HUES64 (cell line): ENCODE results near the gene DLL4.
"Not testable (repeated sequence)": the region's sequence is repeated elsewhere in the genome, so short reads cannot be mapped to it uniquely, and the experiment has no call there.

Experiments used
- H3K27ac ChIP-seq: 2 replicates; pipeline ENCODE4 v1.7.0; 2013; ENCODE audit warnings: low read depth, low read length, inconsistent platforms
- H3K27me3 ChIP-seq: 2 replicates; pipeline ENCODE4 v1.6.1; 2013; ENCODE audit warnings: mild to moderate bottlenecking, low read length; ENCODE audit not compliant: insufficient read depth
- H3K36me3 ChIP-seq: 2 replicates; pipeline ENCODE4 v1.6.1; 2013; ENCODE audit warnings: mild to moderate bottlenecking, low read length; ENCODE audit not compliant: insufficient read depth
- H3K4me1 ChIP-seq: 2 replicates; pipeline ENCODE4 v1.6.1; 2013; ENCODE audit warnings: mild to moderate bottlenecking, low read length, moderate library complexity; ENCODE audit not compliant: insufficient read depth
- H3K4me3 ChIP-seq: 2 replicates; pipeline ENCODE4 v1.5.1; 2013; ENCODE audit warnings: mild to moderate bottlenecking, low read length, moderate library complexity
- H3K9ac ChIP-seq: 2 replicates; pipeline ENCODE4 v1.6.1; 2013; ENCODE audit warnings: mild to moderate bottlenecking, low read depth, low read length
- H3K9me3 ChIP-seq: 2 replicates; pipeline ENCODE4 v1.6.1; 2013; ENCODE audit warnings: low read depth, low read length; ENCODE audit not compliant: insufficient read depth
- WGBS: fragments of 150-250, 120-280 bp; methylation state at CpG from one replicate; pipeline ENCODE4 v1.1.7; 2013; ENCODE audit warnings: missing lambda C conversion rate; 5-methylcytosine and 5-hydroxymethylcytosine counted together

DLL4 gene

GRCh38 chr15:40948706-40949473 is 19.8 kb downstream of the DLL4 start:
- no peak overlapping the region for H3K27ac ChIP-seq
- no peak overlapping the region for H3K9ac ChIP-seq
- 77% methylated on average over 21 of the region's 21 CpGs for WGBS
- no peaks in the 10 kb centered on the region for H3K9me3 ChIP-seq
- H3K27me3 ChIP-seq, result peaks cover 19% of the 10 kb centered on the region; the same call in 1 of the 2 replicates
- no peak overlapping the region for H3K4me3 ChIP-seq
- H3K4me1 ChIP-seq, result peaks cover 3% of the 10 kb centered on the region; the same call in 1 of the 2 replicates
- H3K36me3 ChIP-seq, result no peaks in the 10 kb centered on the region

GRCh38 chr15:40949756-40950207 is 20.6 kb downstream of the DLL4 start:
- Histone ChIP-seq H3K36me3 (no peaks in the 10 kb centered on the region), H3K27me3 (peaks cover 15% of the 10 kb centered on the region; the same call in 1 of the 2 replicates), H3K4me3 (no peak overlapping the region), H3K4me1 (peaks cover 3% of the 10 kb centered on the region; the same call in 1 of the 2 replicates), H3K9me3 (no peaks in the 10 kb centered on the region), H3K9ac (no peak overlapping the region), H3K27ac (no peak overlapping the region)
- 81% methylated on average over 7 of the region's 7 CpGs for WGBS

- H3K27me3 ChIP-seq, result peaks cover 10% of the 10 kb centered on the region; the same call in 1 of the 2 replicates
- H3K9me3 ChIP-seq, result no peaks in the 10 kb centered on the region
- H3K4me3 ChIP-seq, result no peak overlapping the region
- 93% methylated on average over 3 of the region's 4 CpGs for whole genome bisulfite sequencing
- peaks cover 20% of the 10 kb centered on the region for H3K36me3 ChIP-seq
- H3K4me1 ChIP-seq, result peaks cover 3% of the 10 kb centered on the region; the same call in 1 of the 2 replicates
- H3K27ac ChIP-seq, result no peak overlapping the region
- H3K9ac ChIP-seq, result no peak overlapping the region
Observed at GRCh38 chr15:40951764-40952163, 22.6 kb downstream of the DLL4 start.

DNA sequence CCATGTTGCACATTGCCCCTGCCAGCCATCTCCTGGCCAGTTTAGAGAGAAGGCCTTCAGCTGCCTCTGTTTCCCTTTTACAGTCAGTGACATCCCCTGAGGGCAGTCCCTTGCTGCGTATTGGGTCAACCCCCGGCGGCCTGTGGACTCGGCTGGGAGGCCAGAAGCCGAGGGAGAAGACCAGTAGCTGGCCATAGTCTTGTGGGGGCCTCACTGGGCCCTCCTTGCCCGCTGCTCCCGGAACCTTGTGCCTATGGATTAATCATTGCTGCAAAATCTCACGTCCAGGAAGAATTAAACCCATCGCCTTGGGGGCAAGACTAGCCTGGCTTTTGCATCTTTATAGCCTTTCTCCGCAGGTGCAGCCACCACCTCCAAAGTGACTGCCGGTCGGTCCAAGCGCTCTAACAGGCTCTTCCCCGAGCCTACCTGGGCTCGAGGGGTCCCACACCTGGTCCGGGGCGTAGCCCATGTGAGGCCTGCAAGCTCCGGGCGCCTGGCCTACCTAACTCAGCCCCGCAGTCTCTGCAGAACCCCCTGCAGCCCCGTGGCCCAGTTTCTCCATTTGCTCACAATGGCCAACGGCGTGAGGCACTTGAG is 23.3 kb downstream of the DLL4 start:
- H3K4me3 ChIP-seq, result peak overlapping the region; percentile 78
- H3K9ac ChIP-seq, result peak overlapping the region; percentile 95
- H3K27me3 ChIP-seq, result peaks cover 10% of the 10 kb centered on the region; the same call in 1 of the 2 replicates
- no peaks in the 10 kb centered on the region for H3K9me3 ChIP-seq
- H3K27ac ChIP-seq, result peak overlapping the region; percentile 96
- peaks cover 22% of the 10 kb centered on the region for H3K36me3 ChIP-seq
- WGBS, result 28% methylated on average over 23 of the region's 23 CpGs
- peaks cover 3% of the 10 kb centered on the region; the same call in 1 of the 2 replicates for H3K4me1 ChIP-seq

DNA sequence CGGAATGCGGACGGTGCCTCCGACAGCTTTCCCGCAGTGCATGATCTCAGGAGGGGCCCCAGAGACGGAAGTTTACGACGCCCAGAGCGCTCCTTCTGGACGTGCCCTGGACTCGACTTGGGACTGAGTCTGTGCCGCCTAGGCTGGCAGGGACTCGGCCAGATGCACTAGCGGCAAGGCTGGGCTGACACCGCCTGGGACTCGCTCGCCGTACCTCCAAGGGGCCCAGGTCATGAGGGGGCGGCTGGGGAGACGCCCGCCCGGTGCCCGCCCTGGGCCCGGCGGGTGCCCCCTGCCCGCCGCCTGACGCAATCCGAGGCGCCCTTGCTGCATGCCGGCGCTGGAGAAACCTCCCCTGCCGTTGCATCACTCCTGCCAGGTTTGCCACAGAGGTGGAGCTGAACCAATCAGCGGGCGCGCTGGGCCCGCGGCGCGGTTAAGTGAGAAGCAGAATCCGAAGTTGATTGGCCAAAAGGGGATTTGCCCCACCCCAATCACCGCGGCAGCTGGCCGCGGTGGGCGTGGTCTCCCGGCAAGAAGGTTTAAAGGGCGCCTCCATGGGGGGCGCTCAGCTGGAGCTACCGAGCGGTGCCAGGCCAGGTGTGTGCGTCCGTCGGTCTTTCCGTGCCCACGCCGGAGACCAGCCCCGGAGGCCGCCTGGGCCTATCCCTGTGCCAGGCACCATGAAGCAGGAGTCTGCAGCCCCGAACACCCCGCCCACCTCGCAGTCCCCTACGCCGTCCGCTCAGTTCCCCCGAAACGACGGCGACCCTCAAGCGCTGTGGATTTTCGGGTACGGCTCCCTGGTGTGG is 24.0 kb downstream of the DLL4 start, which contains the start of gene CHAC1:
Gene CHAC1, plus strand, starts transcription at position 571 of the 812 bp plus-strand sequence. Its CDS starts 113 bp downstream, at position 684.
- Histone ChIP-seq H3K27me3 (peaks cover 10% of the 10 kb centered on the region; the same call in 1 of the 2 replicates), H3K4me1 (peaks cover 3% of the 10 kb centered on the region; the same call in 1 of the 2 replicates), H3K4me3 (peak within 1 kb of the TSS; percentile 78), H3K27ac (peak within 1 kb of the TSS; percentile 96), H3K36me3 (peaks cover 22% of the 10 kb centered on the region), H3K9me3 (no peaks in the 10 kb centered on the region), H3K9ac (peak within 1 kb of the TSS; percentile 95)
- WGBS, result under 1% methylated on average over 72 of the region's 72 CpGs

DNA sequence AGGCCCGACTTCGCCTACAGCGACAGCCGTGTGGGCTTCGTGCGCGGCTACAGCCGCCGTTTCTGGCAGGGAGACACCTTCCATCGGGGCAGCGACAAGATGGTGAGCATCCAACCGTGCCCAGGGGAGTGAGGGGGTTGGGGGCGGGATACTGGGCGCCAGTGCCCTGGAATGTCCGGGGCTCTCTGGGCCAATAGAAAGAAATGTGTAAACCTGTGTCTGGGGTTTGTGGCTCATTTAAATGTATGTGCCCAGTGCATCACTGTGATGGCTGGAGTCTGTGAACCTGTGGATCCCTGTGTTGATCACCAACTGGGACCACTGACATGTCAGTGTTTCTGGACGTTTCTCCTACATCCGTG is 24.6 kb downstream of the DLL4 start:
- Histone ChIP-seq H3K27ac (peak overlapping the region; percentile 73; the same call in 1 of the 2 replicates), H3K9me3 (no peaks in the 10 kb centered on the region), H3K36me3 (peaks cover 22% of the 10 kb centered on the region), H3K4me3 (peak overlapping the region; percentile 78), H3K9ac (peak overlapping the region; percentile 95), H3K27me3 (peaks cover 10% of the 10 kb centered on the region; the same call in 1 of the 2 replicates), H3K4me1 (peaks cover 3% of the 10 kb centered on the region; the same call in 1 of the 2 replicates)
- WGBS, result 3% methylated on average over 17 of the region's 17 CpGs

DNA sequence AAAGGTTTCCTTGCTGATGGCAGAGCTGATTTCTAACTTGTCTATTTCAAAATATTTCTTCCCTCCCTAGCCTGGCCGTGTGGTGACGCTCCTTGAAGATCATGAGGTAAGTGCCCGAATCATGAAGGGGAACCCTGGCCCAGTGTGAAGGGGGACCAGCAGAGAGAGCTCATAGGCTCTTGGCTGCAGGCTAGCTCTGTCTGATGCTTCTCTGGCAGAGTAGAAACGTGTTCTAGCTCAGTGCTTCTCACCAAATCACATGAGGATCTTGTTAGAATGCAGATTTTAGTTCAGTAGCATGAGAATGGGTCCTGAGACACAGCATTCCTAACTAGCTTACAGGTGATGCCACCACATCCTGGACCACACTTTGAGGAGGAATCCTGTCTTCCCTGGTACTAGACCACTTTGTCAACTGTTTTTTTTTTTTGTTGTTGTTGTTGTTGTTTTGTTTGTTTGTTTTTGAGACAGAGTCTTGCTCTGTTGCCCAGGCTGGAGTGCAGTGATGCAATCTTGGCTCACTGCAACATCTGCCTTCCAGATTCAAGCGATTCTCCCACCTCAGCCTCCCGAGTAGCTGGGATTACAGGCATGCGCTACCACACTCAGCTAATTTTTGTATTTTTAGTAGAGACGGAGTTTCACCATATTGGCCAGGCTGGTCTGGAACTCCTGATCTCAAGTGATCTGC is 25.2 kb downstream of the DLL4 start:
- peaks cover 10% of the 10 kb centered on the region; the same call in 1 of the 2 replicates for H3K27me3 ChIP-seq
- 64% methylated on average over 8 of the region's 8 CpGs for WGBS
- H3K4me3 ChIP-seq, result peak overlapping the region; percentile 78
- not testable (repeated sequence) for H3K9me3 ChIP-seq, H3K4me1 ChIP-seq
- H3K36me3 ChIP-seq, result peaks cover 22% of the 10 kb centered on the region
- H3K27ac ChIP-seq, result peak overlapping the region; percentile 73; the same call in 1 of the 2 replicates
- peak overlapping the region; percentile 95 for H3K9ac ChIP-seq

- no peaks in the 10 kb centered on the region for H3K9me3 ChIP-seq
- peaks cover 9% of the 10 kb centered on the region for H3K4me1 ChIP-seq
- peaks cover 22% of the 10 kb centered on the region for H3K36me3 ChIP-seq
- no peak overlapping the region for H3K4me3 ChIP-seq
- 90% methylated on average over 20 of the region's 20 CpGs for WGBS
- H3K27me3 ChIP-seq, result peaks cover 8% of the 10 kb centered on the region; the same call in 1 of the 2 replicates
- H3K9ac ChIP-seq, result no peak overlapping the region
- no peak overlapping the region for H3K27ac ChIP-seq
Observed at GRCh38 chr15:40955141-40955903, 26.2 kb downstream of the DLL4 start.

DNA sequence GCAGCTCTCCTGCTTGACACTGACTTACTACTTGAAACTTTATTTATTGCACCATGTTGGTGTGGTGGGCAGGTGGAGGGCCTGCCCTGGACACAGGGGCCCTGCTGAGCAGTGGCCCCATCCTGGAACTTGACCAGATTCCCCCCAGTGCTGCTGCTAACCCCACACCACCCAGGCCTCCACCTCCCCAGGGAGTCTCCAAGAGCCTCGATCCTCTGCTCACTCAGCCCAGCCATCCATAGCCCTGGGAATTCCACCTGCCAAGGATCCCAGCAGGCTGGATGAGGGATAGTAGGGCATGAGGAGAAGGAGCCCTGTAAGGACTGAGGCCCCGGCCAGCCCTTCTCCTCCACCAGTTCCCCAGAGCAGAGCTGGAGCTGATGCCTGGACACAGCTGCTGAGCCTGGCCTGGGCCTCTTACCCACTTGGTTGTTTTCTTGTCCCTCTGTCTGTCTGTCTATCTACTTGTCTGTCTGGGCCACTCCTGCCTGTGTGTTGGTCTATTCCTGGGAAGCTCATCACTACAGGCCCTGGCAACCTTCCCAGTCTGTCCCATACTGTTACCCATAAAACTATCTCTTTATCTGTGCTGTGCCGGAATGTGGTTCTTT is 26.9 kb downstream of the DLL4 start:
- Histone ChIP-seq H3K9ac (no peak overlapping the region), H3K4me1 (peaks cover 11% of the 10 kb centered on the region), H3K36me3 (peaks cover 22% of the 10 kb centered on the region), H3K4me3 (no peak overlapping the region), H3K9me3 (no peaks in the 10 kb centered on the region), H3K27ac (no peak overlapping the region), H3K27me3 (peaks cover 8% of the 10 kb centered on the region; the same call in 1 of the 2 replicates)
- 94% methylated on average over 1 of the region's 3 CpGs for WGBS
